RKO (cell line): ENCODE measurements around the gene DCAF11.

Experiments
- DNase-seq: peaks from one replicate; pipeline ENCODE4 v3.0.0-alpha.2; 2016; ENCODE audit warnings: low spot score

Gene DCAF11

GRCh38 chr14:24139272-24139934 lies 24.8 kb downstream of the DCAF11 start:
- no peak for DNase-seq

DNA sequence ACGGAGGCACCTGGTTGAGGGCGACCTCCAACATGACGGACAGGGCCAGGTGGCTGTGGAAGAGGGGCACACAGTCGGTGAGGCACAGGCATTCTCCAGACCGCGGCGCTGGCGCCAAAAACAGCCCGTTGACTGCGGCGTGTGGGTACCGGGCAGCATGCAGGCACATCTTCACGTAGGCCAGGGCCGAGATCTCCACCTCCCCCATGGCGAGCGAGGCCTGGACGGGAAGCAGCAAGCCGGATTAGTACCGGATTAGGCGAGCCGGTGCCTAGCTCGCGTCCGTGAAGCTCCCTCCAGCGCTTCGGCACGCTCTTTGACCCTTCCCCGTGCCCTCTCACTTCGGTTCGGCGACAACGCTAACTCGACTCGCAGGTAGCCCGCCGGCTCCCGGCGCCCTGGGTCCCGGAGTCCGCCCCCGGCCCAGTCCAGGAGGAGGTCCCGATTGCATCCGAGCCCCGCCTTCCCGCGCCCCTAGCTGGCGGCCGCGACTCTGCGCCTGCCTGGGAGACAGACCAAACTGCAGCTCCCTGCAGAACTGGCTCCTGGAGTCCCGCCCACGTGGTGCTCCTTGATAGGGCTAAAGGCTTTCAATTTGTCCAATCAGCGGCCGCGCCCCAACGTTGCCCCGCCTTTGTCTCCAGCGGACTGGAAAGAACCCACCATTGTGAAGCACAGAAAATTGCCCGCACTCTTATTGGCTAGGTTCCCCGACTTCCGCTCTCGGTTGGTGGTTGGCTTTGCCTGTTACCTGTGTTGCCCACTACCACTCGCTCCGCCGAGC lies 26.7 kb downstream of the DCAF11 start, which contains the start of gene EMC9:
Gene EMC9 (minus strand): TSS at position 495 of the 784 bp plus-strand sequence. CDS start 287 bp downstream, at position 208.
- peak; percentile 99 for DNase-seq

DNA sequence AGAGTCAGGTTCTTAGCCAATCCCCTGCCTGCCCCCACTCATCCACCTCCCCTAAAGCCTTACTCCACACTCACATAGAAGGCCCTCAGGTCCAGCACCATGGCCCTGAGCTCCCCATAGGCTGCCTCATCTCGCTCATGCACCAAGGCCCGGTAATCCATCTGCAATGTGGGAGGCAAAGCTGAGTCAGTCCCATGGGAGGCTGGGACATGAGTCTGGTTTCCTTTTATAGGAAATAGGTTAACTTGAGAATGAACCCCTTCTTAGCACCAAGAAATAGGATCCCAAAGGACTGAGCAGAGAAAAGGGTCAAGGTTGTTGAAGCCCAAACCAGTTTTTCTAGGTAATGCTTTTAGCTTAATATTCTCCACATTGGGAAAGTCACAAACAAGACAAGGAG lies 28.9 kb downstream of the DCAF11 start:
- peak; percentile 57 for DNase-seq

DNA sequence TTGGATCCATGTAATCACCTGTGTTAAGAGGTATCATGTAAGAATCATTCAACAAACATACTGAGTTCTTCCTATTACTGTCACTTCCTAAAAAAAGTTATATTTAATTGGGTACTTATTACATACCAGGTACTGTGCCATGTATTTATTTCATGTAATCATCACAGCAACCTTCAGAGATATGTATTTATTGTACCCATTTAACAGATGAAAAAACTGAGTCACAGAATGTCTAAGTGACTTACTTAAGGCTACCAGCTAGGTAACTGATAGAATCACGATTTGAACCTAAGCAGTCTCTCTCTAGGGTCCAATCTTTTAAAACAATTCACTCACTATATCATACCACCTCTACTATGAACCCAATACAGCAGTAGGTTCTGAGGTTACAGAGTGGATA lies 29.9 kb downstream of the DCAF11 start:
- no peak for DNase-seq

DNA sequence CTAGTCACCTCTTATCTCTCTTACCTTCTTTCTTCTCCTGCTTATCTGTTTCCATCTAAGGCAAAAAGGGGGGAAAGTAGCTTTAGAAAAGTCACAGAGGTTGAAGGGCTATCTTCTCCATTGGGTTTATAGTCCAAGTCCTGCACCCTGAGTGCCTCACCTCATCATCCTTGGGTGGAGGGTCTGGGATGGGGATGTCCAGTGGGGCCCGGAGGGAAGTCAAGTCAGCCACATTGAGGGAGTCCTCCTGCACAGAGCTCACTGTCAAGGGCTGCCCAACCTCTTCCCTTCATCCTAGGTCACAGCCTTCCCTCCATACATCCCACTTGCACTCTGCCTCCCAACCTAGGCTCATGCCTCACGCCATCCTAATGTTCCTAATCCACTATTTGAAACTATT lies 30.6 kb downstream of the DCAF11 start:
- no peak for DNase-seq

GRCh38 chr14:24145690-24146452 lies 31.3 kb downstream of the DCAF11 start:
- DNase-seq: peak; percentile 71

DNA sequence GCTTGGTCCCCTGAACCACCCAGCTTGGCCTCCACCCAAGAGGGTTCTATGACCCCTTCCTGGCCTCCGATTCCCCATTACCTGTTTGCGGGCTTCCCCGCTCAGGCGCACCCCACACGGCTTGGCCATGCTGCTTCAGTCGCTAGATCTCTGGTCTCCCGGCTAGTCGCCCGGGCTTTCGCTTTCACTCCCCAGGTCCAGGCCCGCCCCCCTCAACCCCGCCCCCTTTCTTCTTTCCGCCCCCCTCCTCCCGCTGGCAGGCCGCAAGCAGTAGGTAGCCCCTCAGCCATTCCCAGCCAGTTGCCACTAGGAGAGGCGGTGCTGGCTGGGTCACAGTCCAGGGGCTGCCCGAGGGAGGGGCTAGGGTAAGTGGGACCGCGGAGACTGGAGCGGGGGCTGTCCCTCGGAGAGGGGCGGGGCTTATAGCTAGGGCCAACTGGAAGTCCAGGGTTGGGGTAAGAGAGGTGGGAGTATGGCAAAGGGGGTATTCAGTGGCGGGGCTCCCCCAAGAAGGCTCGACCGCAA lies 31.9 kb downstream of the DCAF11 start, which contains the start of gene PSME2:
Gene PSME2 (minus strand): TSS at position 158 of the 525 bp plus-strand sequence. CDS start 29 bp downstream, at position 129.
- DNase-seq: peak; percentile 96

DNA sequence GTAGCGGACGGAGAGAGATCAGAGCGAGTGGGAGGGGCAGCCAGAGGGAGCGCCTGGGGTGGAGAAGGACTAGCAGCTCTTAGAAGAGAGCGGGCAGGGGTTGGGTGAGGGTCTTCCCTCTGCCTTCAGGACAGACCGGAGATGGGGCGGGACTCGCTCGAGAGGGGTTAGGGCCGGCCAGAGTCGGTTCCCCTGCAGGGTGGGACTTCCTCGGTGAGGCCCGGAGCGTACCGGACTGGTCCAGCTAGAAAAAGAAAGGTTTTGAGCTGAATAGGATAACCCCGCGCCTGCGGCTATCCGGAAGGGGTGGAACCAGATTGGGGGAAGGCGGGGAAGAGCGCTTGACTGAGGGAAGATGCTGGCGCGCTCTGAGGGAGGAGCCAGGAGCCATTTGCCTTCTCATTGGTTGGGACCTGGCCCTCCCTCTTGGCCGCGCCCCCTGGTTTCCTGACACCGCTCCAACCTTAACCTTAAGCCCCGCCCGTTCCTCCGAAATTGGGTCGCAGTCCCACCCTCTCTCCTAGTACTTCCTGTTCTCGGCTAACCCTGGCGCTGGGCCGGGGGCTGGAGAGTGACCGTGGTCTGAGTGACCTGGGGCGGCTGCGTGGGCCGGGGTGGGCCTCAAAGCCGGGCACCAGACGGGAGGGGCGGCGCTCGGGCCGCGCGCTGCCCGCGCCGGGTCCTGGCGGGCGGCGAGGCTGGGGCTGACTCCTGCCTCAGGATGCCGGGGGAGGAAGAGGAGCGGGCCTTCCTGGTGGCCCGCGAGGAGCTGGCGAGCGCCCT lies 32.6 kb downstream of the DCAF11 start, which contains the start of gene RNF31:
Gene RNF31 (plus strand): TSS at position 521 of the 783 bp plus-strand sequence. CDS start 201 bp downstream, at position 722.
- peak; percentile 98 for DNase-seq

DNA sequence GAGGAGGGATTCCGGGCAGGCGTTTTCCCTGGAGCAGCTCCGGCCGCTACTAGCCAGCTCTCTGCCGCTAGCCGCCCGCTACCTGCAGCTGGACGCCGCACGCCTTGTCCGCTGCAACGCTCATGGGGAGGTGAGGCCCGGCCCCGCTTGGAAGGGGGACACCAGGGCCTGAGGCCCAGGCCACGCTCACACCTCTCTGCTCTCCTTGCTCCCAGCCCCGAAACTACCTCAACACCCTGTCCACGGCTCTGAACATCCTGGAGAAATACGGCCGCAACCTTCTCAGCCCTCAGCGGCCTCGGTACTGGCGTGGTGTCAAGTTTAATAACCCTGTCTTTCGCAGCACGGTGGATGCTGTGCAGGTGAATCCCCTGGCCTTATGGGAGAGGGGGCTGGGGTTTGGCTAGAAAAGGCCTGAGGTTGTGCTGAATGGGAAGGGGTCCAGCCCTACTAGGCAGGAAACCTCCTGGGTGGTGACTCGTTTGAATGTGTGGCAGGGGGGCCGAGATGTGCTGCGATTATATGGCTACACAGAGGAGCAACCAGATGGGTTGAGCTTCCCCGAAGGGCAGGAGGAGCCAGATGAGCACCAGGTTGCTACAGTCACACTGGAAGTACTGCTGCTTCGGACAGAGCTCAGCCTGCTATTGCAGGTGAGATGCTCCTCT lies 33.3 kb downstream of the DCAF11 start:
- peak; percentile 58 for DNase-seq

GRCh38 chr14:24149302-24149969 lies 34.9 kb downstream of the DCAF11 start:
- no peak for DNase-seq

DNA sequence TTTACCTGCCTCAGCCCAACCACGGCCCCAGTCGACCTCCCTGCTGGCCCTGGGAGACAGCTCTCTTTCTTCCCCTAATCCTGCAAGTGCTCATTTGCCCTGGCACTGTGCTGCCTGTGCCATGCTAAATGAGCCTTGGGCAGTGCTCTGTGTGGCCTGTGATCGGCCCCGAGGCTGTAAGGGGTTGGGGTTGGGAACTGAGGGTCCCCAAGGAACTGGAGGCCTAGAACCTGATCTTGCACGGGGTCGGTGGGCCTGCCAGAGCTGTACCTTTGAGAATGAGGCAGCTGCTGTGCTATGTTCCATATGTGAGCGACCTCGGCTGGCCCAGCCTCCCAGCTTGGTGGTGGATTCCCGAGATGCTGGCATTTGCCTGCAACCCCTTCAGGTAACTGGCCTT lies 35.5 kb downstream of the DCAF11 start:
- no peak for DNase-seq

DNA sequence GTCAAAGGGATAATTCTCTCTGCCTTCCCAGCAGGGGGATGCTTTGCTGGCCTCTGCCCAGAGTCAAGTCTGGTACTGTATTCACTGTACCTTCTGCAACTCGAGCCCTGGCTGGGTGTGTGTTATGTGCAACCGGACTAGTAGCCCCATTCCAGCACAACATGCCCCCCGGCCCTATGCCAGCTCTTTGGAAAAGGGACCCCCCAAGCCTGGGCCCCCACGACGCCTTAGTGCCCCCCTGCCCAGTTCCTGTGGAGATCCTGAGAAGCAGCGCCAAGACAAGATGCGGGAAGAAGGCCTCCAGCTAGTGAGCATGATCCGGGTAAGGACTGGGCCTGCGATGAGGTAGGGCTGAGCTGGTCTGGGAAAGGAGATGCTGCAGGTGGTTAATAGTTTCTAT lies 36.0 kb downstream of the DCAF11 start:
- no peak for DNase-seq

GRCh38 chr14:24150993-24151392 lies 36.4 kb downstream of the DCAF11 start:
- no peak for DNase-seq

DNA sequence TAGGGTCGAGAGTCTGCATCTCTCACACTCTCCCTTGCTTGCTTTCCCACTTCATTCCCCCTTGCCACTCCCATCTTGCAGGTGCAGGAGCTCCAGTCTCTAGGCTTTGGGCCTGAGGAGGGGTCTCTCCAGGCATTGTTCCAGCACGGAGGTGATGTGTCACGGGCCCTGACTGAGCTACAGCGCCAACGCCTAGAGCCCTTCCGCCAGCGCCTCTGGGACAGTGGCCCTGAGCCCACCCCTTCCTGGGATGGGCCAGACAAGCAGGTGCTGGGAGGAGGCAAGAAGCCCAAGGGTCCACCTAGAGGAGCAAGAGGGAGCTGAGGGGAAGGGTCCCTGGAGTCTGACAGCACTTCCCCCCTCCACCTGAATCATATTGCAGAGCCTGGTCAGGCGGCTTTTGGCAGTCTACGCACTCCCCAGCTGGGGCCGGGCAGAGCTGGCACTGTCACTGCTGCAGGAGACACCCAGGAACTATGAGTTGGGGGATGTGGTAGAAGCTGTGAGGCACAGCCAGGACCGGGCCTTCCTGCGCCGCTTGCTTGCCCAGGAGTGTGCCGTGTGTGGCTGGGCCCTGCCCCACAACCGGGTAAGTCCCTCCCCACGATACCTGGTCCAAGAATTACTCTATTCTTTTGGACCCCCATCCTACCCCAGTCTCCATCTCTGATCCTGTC lies 37.0 kb downstream of the DCAF11 start:
- DNase-seq: no peak

- no peak for DNase-seq
These were observed 40.5 kb downstream of the DCAF11 start for GRCh38 chr14:24155100-24155499.

GRCh38 chr14:24156840-24157239 lies 42.3 kb downstream of the DCAF11 start:
- DNase-seq: no peak

GRCh38 chr14:24157331-24157730 lies 42.8 kb downstream of the DCAF11 start:
- no peak for DNase-seq

GRCh38 chr14:24159777-24160498 lies 45.4 kb downstream of the DCAF11 start:
- DNase-seq: no peak

DNA sequence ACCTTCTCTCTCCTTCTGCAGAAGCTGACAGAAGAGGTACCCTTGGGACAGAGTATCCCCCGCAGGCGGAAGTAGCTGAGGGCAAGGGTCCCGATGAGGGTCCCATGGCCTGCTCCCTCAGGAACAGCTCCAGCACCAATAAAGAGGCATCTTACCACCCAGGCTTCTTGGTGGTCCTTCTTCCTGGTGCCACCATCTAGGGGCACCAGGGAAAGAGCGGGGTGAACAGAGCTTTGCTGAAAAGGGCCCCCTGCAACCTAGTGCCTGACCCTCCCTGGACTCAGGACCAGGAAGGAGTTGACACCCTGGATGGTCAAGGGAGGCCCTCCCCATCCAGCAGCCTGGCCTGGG lies 45.9 kb downstream of the DCAF11 start:
- no peak for DNase-seq
